ENCODE results near the gene RAD54L. TPM values are rescaled to one million over a fixed set of nuclear protein-coding genes. Genes with fewer than 3 reads are reported as not detected.
"Not testable (repeated sequence)": the region's sequence is repeated elsewhere in the genome, so short reads cannot be mapped to it uniquely, and the experiment has no call there.

RAD54L gene
- total RNA-seq, 1 experiment from 2014 or later, result 29.4 TPM

GRCh38 chr1:46322191-46322590, 74.6 kb downstream of the RAD54L start:
- POLR2A ChIA-PET, result interaction anchor here (0.7 kb wide), 1 partner anchor 119 kb away, joined by 5 read pairs; no protein-coding TSS in a partner anchor
- CTCF ChIA-PET; H3K27ac ChIP-seq (ENCODE audit: low read length); DNase-seq (ENCODE audit: low read depth, low spot score); H3K4me3 ChIP-seq (ENCODE audit: low read depth in 2 of 2, low read length in 2 of 2); BruUV-seq (replicated peaks); H3K36me3 ChIP-seq (ENCODE audit: control insufficient read depth, insufficient read depth, low read length); in situ Hi-C loops (cut with HindIII; ENCODE audit: low pct_unique_long_range_greater_than_20kb, low sequenced_read_pairs); H3K4me1 ChIP-seq (ENCODE audit: control insufficient read depth, insufficient read depth, low read length); ATAC-seq; intact Hi-C loops (cut with micrococcal nuclease; ENCODE audit: unreplicated experiment); H3K27me3 ChIP-seq (ENCODE audit: control insufficient read depth, insufficient read depth, low read length); H3K9me3 ChIP-seq (ENCODE audit: control insufficient read depth, insufficient read depth, low read depth, low read length): not testable (repeated sequence)

GRCh38 chr1:46325285-46326076, 77.9 kb downstream of the RAD54L start:
- intact Hi-C loops (cut with micrococcal nuclease; ENCODE audit: unreplicated experiment); ATAC-seq; in situ Hi-C loops (cut with HindIII; ENCODE audit: low pct_unique_long_range_greater_than_20kb, low sequenced_read_pairs); H3K27ac ChIP-seq (ENCODE audit: low read length); H3K4me3 ChIP-seq (ENCODE audit: low read depth in 2 of 2, low read length in 2 of 2); DNase-seq (ENCODE audit: low read depth, low spot score); BruUV-seq (replicated peaks); H3K9me3 ChIP-seq (ENCODE audit: control insufficient read depth, insufficient read depth, low read depth, low read length); H3K27me3 ChIP-seq (ENCODE audit: control insufficient read depth, insufficient read depth, low read length); H3K36me3 ChIP-seq (ENCODE audit: control insufficient read depth, insufficient read depth, low read length); POLR2A ChIA-PET; H3K4me1 ChIP-seq (ENCODE audit: control insufficient read depth, insufficient read depth, low read length): not testable (repeated sequence)
- CTCF ChIA-PET, result interaction anchor here (0.7 kb wide), 1 partner anchor 8 kb away, joined by 3 read pairs; no protein-coding TSS in a partner anchor

Other genes starting within 250 kb of the RAD54L start
- gene PIK3R3, start 115.1 kb upstream of the RAD54L start, total RNA-seq (2021; ENCODE audit: unreplicated experiment), result 36.3 TPM
- gene TSPAN1, start 72.7 kb upstream of the RAD54L start, total RNA-seq (2021; ENCODE audit: unreplicated experiment), result 26.1 TPM
- not detected for gene P3R3URF, start 71.3 kb upstream of the RAD54L start, total RNA-seq (2021; ENCODE audit: unreplicated experiment)
- gene POMGNT1, start 49.3 kb upstream of the RAD54L start, total RNA-seq (2021; ENCODE audit: unreplicated experiment), result 178 TPM
- gene LURAP1, start 44.4 kb upstream of the RAD54L start, total RNA-seq (2021; ENCODE audit: unreplicated experiment), result 3.5 TPM
- gene LRRC41, start 55.9 kb downstream of the RAD54L start, total RNA-seq (2021; ENCODE audit: unreplicated experiment), result 55.3 TPM
- gene UQCRH, start 55.9 kb downstream of the RAD54L start, total RNA-seq (2021; ENCODE audit: unreplicated experiment), result 498 TPM
- 23.6 TPM for gene NSUN4, start 93.0 kb downstream of the RAD54L start, total RNA-seq (2021; ENCODE audit: unreplicated experiment)
- 25.9 TPM for gene FAAH, start 146.6 kb downstream of the RAD54L start, total RNA-seq (2021; ENCODE audit: unreplicated experiment)
- gene DMBX1, start 242.1 kb downstream of the RAD54L start, total RNA-seq (2021; ENCODE audit: unreplicated experiment), result 0.05 TPM